ENCODE data around the gene HSD17B7.
"Not testable (repeated sequence)": the region's sequence is repeated elsewhere in the genome, so short reads cannot be mapped to it uniquely, and the experiment has no call there.

The HSD17B7 gene

GRCh38 chr1:162790303-162790984 lies at the start of gene HSD17B7:
Gene HSD17B7, plus strand, starts transcription at chr1:162790702. Its CDS starts 99 bp downstream, at chr1:162790801.
- Histone ChIP-seq H3K27ac (ENCODE audit: low read depth, low read length) (peak within 1 kb of the TSS; percentile 56; the same call in 1 of the 2 replicates), H3K9ac (ENCODE audit: low read length) (peak within 1 kb of the TSS; percentile 61), H3K4me3 (ENCODE audit: low read depth, low read length) (peak within 1 kb of the TSS; percentile 70), H3K36me3 (ENCODE audit: control insufficient read depth, insufficient read depth, low read length) (peaks cover 13% of the 10 kb centered on the region)
- not testable (repeated sequence) for H3K4me1 ChIP-seq (ENCODE audit: control insufficient read depth, insufficient read depth, low read length); H3K27me3 ChIP-seq (ENCODE audit: control insufficient read depth, insufficient read depth, low read length); H3K9me3 ChIP-seq (ENCODE audit: control insufficient read depth, insufficient read depth, low read depth, low read length)

- Histone ChIP-seq H3K27ac (ENCODE audit: low read depth, low read length) (no peak overlapping the region), H3K9ac (ENCODE audit: low read length) (no peak overlapping the region)
Measured at GRCh38 chr1:162740755-162741154, 49.7 kb upstream of the HSD17B7 start.

GRCh38 chr1:162741574-162741973 lies 48.9 kb upstream of the HSD17B7 start:
- Histone ChIP-seq H3K4me1 (ENCODE audit: control insufficient read depth, insufficient read depth, low read length) (no peaks in the 10 kb centered on the region), H3K9ac (ENCODE audit: low read length) (no peak overlapping the region), H3K4me3 (ENCODE audit: low read depth, low read length) (no peak overlapping the region), H3K36me3 (ENCODE audit: control insufficient read depth, insufficient read depth, low read length) (no peaks in the 10 kb centered on the region), H3K9me3 (ENCODE audit: control insufficient read depth, insufficient read depth, low read depth, low read length) (peaks cover 13% of the 10 kb centered on the region), H3K27ac (ENCODE audit: low read depth, low read length) (no peak overlapping the region), H3K27me3 (ENCODE audit: control insufficient read depth, insufficient read depth, low read length) (no peaks in the 10 kb centered on the region)

More at GRCh38 chr1:162740755-162741154, 49.7 kb upstream of the HSD17B7 start:
- Histone ChIP-seq H3K4me1 (ENCODE audit: control insufficient read depth, insufficient read depth, low read length) (no peaks in the 10 kb centered on the region), H3K27me3 (ENCODE audit: control insufficient read depth, insufficient read depth, low read length) (no peaks in the 10 kb centered on the region), H3K9me3 (ENCODE audit: control insufficient read depth, insufficient read depth, low read depth, low read length) (peaks cover 6% of the 10 kb centered on the region; the same call in 1 of the 2 replicates), H3K4me3 (ENCODE audit: low read depth, low read length) (no peak overlapping the region), H3K36me3 (ENCODE audit: control insufficient read depth, insufficient read depth, low read length) (no peaks in the 10 kb centered on the region)

- H3K27me3 ChIP-seq (ENCODE audit: control insufficient read depth, insufficient read depth, low read length); H3K9ac ChIP-seq (ENCODE audit: low read length); H3K4me1 ChIP-seq (ENCODE audit: control insufficient read depth, insufficient read depth, low read length); H3K27ac ChIP-seq (ENCODE audit: low read depth, low read length); H3K4me3 ChIP-seq (ENCODE audit: low read depth, low read length); H3K36me3 ChIP-seq (ENCODE audit: control insufficient read depth, insufficient read depth, low read length): not testable (repeated sequence)
- peaks cover 13% of the 10 kb centered on the region for H3K9me3 ChIP-seq (ENCODE audit: control insufficient read depth, insufficient read depth, low read depth, low read length)
Measured at GRCh38 chr1:162746264-162746942, 44.1 kb upstream of the HSD17B7 start.

GRCh38 chr1:162753001-162753658 lies 37.4 kb upstream of the HSD17B7 start:
- H3K4me1 ChIP-seq (ENCODE audit: control insufficient read depth, insufficient read depth, low read length) = no peaks in the 10 kb centered on the region
- H3K4me3 ChIP-seq (ENCODE audit: low read depth, low read length) = no peak overlapping the region
- H3K27ac ChIP-seq (ENCODE audit: low read depth, low read length) = no peak overlapping the region
- no peaks in the 10 kb centered on the region for H3K36me3 ChIP-seq (ENCODE audit: control insufficient read depth, insufficient read depth, low read length)
- no peak overlapping the region for H3K9ac ChIP-seq (ENCODE audit: low read length)
- H3K27me3 ChIP-seq (ENCODE audit: control insufficient read depth, insufficient read depth, low read length) = no peaks in the 10 kb centered on the region
- H3K9me3 ChIP-seq (ENCODE audit: control insufficient read depth, insufficient read depth, low read depth, low read length) = no peaks in the 10 kb centered on the region

GRCh38 chr1:162753998-162754585 lies 36.4 kb upstream of the HSD17B7 start:
- Histone ChIP-seq H3K4me3 (ENCODE audit: low read depth, low read length) (no peak overlapping the region), H3K27me3 (ENCODE audit: control insufficient read depth, insufficient read depth, low read length) (no peaks in the 10 kb centered on the region), H3K4me1 (ENCODE audit: control insufficient read depth, insufficient read depth, low read length) (no peaks in the 10 kb centered on the region), H3K9ac (ENCODE audit: low read length) (no peak overlapping the region), H3K9me3 (ENCODE audit: control insufficient read depth, insufficient read depth, low read depth, low read length) (no peaks in the 10 kb centered on the region), H3K36me3 (ENCODE audit: control insufficient read depth, insufficient read depth, low read length) (no peaks in the 10 kb centered on the region), H3K27ac (ENCODE audit: low read depth, low read length) (no peak overlapping the region)

- Histone ChIP-seq H3K36me3 (ENCODE audit: control insufficient read depth, insufficient read depth, low read length) (no peaks in the 10 kb centered on the region), H3K4me3 (ENCODE audit: low read depth, low read length) (no peak overlapping the region), H3K27ac (ENCODE audit: low read depth, low read length) (no peak overlapping the region), H3K27me3 (ENCODE audit: control insufficient read depth, insufficient read depth, low read length) (no peaks in the 10 kb centered on the region), H3K9me3 (ENCODE audit: control insufficient read depth, insufficient read depth, low read depth, low read length) (no peaks in the 10 kb centered on the region), H3K9ac (ENCODE audit: low read length) (no peak overlapping the region), H3K4me1 (ENCODE audit: control insufficient read depth, insufficient read depth, low read length) (no peaks in the 10 kb centered on the region)
Measured at GRCh38 chr1:162755306-162755705, 35.2 kb upstream of the HSD17B7 start.

- Histone ChIP-seq H3K4me1 (ENCODE audit: control insufficient read depth, insufficient read depth, low read length) (no peaks in the 10 kb centered on the region), H3K9ac (ENCODE audit: low read length) (no peak overlapping the region), H3K4me3 (ENCODE audit: low read depth, low read length) (no peak overlapping the region), H3K9me3 (ENCODE audit: control insufficient read depth, insufficient read depth, low read depth, low read length) (no peaks in the 10 kb centered on the region), H3K27me3 (ENCODE audit: control insufficient read depth, insufficient read depth, low read length) (no peaks in the 10 kb centered on the region), H3K27ac (ENCODE audit: low read depth, low read length) (no peak overlapping the region), H3K36me3 (ENCODE audit: control insufficient read depth, insufficient read depth, low read length) (no peaks in the 10 kb centered on the region)
Measured at GRCh38 chr1:162756523-162756922, 34.0 kb upstream of the HSD17B7 start.

- Histone ChIP-seq H3K4me3 (ENCODE audit: low read depth, low read length) (no peak overlapping the region), H3K9ac (ENCODE audit: low read length) (no peak overlapping the region), H3K27me3 (ENCODE audit: control insufficient read depth, insufficient read depth, low read length) (no peaks in the 10 kb centered on the region), H3K4me1 (ENCODE audit: control insufficient read depth, insufficient read depth, low read length) (no peaks in the 10 kb centered on the region), H3K27ac (ENCODE audit: low read depth, low read length) (no peak overlapping the region), H3K9me3 (ENCODE audit: control insufficient read depth, insufficient read depth, low read depth, low read length) (no peaks in the 10 kb centered on the region), H3K36me3 (ENCODE audit: control insufficient read depth, insufficient read depth, low read length) (no peaks in the 10 kb centered on the region)
Measured at GRCh38 chr1:162757476-162757875, 33.0 kb upstream of the HSD17B7 start.

- Histone ChIP-seq H3K4me1 (ENCODE audit: control insufficient read depth, insufficient read depth, low read length) (no peaks in the 10 kb centered on the region), H3K9ac (ENCODE audit: low read length) (no peak overlapping the region), H3K9me3 (ENCODE audit: control insufficient read depth, insufficient read depth, low read depth, low read length) (no peaks in the 10 kb centered on the region; the same call in 1 of the 2 replicates), H3K27me3 (ENCODE audit: control insufficient read depth, insufficient read depth, low read length) (no peaks in the 10 kb centered on the region), H3K4me3 (ENCODE audit: low read depth, low read length) (no peak overlapping the region), H3K36me3 (ENCODE audit: control insufficient read depth, insufficient read depth, low read length) (no peaks in the 10 kb centered on the region), H3K27ac (ENCODE audit: low read depth, low read length) (no peak overlapping the region)
Measured at GRCh38 chr1:162765788-162766187, 24.7 kb upstream of the HSD17B7 start.

All from HUES6 (cell line).